Mammary epithelial cell (primary cell): ENCODE measurements around the gene TTC17.

Experiments used
- CTCF ChIP-seq, 2 donors: IDR thresholded peaks in 1 of 2; conservative IDR thresholded peaks in 1 of 2; 2 replicates each; pipeline ENCODE4 v1.5.1; 2011 to 2012; ENCODE audit warnings: inconsistent platforms in 2 of 2, low read length in 2 of 2, mild to moderate bottlenecking in 2 of 2, control low read depth in 1 of 2, low read depth in 1 of 2; ENCODE audit not compliant: insufficient read depth in 1 of 2; ENCODE audit errors: extremely low read depth in 1 of 2
- EZH2 ChIP-seq: IDR thresholded peaks from 2 replicates; pipeline ENCODE4 v1.6.1; 2012; ENCODE audit warnings: low read length, inconsistent platforms, borderline replicate concordance

DNA sequence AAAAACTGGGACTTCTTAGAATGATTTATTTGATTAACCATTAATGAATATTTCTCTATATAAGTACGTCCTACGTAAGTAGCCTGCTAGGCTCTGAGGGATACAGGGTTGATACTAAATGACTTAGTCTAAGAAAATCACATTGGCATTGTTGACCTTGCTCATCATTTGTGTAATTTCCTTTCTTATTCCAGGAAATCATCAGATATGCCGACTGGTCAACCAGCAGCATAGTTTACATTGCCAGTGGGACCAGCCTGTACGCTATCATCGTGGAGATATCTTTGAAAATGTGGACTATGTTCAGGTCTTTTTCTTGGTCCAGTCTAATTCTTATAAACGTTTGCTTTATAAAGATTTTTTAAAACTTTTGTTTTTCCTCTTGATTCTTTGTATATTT lies 42.5 kb downstream of the TTC17 start:
- TF ChIP-seq CTCF (conservative IDR thresholded peaks at IDR 0.05 in 1 of 2, IDR thresholded peaks at IDR 0.05 in 1 of 2; ENCODE audit: extremely low read depth in 1 of 2, insufficient read depth in 1 of 2, low read depth in 1 of 2, low read length in 2 of 2) (no peak), EZH2 (no peak)
